GM21619 (cell line): ENCODE measurements around the gene TDRD7.

Experiments used
- ATAC-seq: cut with Tn5 transposase; IDR thresholded peaks from one replicate; pipeline ENCODE4 v1.9.1; 2021; ENCODE audit not compliant: unreplicated experiment

The TDRD7 gene

DNA sequence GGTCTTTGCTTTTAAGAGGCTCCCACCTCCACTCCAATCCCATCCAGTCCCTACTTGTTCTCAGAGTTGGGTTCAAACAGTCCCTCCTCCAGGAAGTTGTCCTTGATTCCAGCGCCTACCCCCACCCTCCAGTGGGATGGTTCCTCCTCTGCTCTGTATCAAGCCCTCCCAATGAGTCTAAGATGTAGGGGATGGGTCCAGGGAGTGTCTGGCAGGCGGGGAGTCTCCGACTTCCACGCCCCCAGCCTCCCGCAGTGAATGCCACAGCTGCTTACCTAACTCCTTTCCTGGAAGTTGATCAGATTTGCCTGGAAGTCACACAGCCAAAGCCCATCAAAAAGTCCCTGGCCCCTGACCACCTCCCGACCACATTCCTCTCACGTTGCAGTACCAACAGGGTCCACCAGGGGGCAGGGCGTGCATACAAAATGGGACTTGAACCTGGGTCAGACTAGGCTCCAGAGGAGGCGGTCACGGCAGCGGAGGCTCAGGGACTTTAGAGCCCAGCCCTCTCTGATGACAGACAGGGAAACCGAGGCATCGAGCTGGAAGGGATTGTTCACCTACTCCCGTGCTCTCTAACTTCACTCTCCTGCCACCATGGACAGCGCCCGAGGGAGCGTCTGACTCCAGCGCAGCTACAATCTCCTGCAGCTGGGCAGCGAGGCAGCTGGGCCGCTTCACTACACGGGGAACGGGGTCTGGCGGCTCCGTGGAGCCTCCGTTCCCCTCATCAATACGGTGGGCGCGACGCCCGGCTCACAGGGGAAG, 25.0 kb upstream of the TDRD7 start:
- no peak for ATAC-seq

DNA sequence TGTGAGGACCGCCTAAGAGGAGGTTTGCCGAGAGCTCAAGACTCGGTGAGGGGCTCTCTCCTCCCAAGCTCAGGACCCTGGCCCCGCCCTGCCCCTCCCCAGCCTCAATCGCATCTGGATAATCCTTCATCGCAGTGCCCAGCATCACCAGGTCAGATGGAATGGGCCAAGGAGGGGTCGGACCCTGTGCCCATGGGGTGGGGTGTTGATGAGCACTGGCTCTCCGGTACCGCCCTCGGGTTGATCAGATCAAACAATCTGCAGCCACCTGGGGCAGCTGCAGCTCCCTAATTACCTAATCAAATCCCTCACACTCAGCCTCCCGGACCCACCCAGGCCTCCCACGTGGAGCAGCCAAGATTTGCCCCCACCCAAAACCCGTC, 24.4 kb upstream of the TDRD7 start:
- ATAC-seq, result no peak

DNA sequence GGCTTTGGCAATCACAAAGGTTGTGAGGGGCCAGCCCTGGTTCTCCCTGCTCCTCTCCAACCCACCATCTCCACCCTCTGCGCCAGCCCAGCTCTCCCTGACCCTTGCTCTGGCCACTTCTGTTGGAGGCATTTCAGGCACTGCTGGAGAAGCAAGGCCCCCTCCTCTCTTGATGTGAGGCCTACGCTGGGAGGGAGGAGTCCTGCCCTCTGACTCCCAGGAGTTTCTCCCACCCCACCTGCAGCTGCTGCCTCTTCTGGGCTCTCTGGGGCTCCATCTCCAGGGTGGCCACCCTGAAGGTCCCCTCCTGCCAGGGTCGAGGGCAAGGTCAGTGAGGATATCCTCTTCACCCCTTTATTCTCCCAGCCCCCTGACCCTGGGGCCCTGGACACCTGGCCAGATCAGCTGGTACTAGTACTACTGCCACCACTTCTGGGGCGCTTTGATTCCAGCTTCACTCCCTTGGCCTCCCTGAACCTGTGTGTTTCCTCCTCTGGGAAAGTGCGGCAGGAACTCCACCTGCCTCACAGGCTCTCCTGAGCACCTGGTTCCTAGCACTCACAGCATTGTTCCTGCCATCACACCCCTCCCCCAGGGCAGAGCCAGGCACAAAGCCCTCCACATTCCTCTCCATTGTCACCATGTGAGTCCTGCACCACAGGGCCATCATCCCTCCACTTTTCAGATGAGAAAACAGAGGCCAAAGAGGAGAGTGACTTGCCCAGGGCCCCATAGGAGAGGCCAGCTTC, 23.8 kb upstream of the TDRD7 start:
- ATAC-seq, result no peak

DNA sequence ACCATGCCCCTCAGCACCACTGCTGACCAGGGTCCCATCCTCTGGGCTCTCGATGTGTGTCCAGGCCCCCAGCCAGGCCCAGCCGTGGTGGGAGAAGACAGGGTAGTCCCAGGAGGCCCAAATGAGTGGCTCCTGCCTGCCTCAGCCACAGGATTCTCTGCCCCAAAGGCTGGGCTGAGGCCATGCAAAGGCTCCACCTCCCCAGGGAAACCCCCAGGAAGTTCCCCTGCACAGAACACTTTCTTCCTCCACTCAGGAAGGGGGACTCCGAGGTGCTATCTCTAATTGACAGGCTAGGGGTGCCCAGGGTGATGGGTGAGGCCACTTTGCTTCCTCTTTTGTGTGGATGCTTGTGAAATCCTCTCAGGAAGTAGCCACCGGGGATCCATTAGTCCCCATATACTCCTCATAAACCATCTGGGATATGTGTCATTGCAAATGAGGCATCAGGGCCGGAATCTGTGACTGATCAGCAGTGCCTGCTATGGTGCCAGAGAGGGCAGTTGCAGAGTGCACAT, 23.1 kb upstream of the TDRD7 start:
- ATAC-seq, result peak; percentile 82

DNA sequence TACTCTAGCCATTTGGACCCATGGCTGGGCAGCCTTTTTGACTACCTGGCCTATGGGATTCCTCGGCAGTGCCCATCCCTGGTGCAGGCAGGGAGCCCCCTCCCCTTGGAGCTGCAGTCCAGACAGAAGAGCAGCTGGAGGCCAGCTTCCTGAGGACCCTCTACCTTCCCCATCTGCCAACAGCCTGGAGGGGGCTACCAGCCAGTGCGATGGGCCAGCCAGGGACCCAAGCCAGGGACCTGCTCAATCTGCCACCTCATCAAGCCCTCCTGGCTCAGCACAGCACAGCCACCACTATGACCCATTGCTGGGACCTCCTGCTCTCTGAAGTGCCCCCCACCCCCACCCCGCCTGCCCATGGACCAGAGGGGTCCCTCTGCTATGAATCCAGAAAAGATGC, 22.6 kb upstream of the TDRD7 start:
- ATAC-seq, result no peak

- no peak for ATAC-seq
Measured at GRCh38 chr9:97390791-97391406, 21.0 kb upstream of the TDRD7 start.

DNA sequence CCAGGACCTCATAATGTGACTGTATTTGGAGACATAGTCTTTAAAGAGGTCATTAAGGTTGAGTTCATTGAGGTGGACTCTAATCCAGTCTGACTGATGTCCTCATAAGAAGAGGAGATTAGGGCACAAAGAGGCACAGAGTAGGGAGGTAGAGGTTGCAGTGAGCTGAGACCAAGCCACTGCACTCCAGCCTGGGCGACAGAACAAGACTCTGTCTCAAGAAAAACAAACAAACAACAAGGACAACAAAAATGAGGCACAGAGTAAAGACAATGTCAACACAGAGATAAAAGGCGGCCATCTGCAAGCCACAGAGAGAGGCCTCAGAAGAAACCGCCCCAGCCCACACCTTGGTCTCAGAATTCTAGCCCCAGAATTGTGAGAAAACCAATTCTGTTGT, 17.0 kb upstream of the TDRD7 start:
- no peak for ATAC-seq

- no peak for ATAC-seq
Measured at GRCh38 chr9:97395745-97396144, 16.2 kb upstream of the TDRD7 start.

DNA sequence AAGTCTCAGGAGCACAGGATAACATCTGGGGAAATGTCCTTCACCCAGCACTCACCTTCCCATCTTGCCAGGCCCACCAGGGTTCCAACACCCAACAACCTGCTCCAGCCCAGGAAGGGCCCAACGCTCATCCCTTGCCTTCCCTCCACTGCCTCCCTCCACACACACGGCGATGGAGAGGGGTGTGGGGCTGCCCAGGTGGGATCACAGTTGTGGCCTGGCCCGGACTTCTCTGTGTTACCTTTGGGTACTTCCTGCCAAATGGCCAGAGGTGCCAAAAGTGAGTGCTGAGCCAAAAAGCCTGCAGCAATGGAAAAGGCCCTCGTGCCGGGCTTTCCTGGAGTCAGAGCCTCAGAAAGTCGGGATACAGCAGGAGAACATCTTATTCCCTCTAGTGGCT, 15.6 kb upstream of the TDRD7 start:
- ATAC-seq, result no peak

DNA sequence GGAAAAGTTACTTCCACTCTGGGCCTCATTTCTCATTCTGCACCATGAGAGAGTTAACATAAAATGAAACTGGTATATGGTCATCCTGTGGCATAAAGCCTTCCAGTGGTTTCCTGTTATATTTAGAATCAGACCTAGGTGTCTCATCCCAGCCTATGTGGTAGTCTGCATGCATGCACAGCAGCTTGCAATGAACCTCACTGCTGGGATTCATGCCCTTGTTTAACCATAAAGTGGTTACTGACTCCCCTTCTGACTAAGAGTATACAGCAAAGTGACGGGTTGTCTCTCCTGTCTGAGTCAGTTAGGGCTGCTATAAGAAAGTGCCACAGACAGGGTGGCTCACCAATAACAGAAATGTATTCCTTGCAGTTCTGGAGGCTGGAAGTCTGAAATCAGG, 14.7 kb upstream of the TDRD7 start:
- ATAC-seq, result peak; percentile 56

DNA sequence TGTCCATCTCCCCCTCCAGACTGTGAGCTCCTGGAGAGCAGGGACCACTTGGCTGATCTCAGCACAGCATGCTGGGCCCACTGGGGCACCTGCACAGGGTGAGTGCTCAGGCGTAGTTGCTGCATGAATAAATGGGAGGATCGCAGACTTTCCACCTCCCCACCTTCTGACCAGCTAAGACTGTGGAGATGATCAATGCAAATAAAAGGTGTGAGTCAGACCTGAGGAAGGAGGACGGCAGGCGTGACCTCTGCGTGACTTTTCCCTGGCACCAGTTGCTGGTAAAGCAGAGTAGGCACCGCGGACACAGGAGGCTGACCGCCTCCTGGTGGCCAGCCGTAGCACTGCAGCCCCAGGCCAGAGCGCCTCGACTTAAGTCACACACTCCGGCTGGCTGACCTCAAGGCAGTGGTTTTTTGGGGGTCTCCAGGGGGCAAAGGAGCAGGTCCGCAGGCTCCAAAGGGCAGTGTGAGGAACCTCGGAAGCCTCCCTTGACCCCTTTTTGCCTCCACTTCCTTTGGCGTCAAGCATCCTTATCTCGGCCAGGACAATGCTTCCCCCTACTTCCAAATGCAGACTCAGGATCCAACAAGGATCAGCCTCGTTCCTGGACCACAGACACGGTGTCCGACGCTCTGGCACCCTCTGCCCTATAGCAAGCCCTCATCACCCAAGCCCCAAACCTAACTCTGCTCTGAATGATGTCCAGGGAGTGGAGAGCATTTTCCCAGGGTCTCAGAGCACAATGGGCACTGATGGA, 12.7 kb upstream of the TDRD7 start:
- no peak for ATAC-seq

GRCh38 chr9:97403746-97404316, 8.1 kb upstream of the TDRD7 start:
- ATAC-seq, result no peak

DNA sequence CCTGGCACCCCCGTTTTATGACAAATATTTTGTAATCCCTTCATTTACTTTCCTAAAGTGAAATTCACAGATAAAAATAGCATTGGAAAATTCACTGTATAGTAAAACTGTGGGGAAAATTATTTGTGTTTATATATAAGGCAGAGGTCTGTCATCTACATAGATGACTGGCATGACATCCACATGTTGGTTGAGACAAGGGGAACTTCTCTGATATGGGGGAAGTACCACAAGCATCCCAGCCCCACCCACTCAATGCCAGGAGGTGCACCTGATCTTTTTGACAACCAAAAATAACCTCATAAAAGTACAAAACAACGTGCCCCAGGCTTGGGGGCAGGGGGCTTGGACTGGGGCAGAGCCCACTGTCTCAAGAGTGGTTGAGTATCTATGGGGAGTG, 6.3 kb upstream of the TDRD7 start:
- no peak for ATAC-seq

DNA sequence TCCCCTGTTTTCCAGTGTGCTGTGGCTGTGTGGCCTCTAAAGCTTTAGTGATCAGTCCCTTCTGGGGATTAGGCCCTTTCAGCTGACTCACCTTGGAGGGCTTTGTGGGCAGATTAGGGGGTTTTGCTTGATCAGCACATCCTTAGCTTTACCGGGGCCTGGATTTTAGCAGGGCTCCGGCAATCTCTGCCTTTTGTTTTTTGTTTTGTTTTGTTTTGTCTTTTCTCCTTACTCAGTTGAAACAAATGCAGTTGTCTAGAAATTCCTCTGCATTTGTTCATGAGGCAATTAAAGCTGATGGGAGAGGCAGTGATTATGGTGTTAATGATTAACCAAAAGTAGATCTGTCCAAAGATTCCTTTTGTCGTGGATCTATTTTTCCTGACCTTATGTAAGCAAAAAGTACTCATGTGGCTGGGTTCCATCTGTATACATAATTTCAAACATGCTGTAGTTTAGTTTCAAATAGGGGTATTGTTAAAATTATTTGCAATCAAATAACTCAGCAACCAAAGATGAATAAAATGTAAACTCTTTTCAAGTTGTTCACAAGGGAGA, 5.2 kb upstream of the TDRD7 start:
- ATAC-seq, result no peak

DNA sequence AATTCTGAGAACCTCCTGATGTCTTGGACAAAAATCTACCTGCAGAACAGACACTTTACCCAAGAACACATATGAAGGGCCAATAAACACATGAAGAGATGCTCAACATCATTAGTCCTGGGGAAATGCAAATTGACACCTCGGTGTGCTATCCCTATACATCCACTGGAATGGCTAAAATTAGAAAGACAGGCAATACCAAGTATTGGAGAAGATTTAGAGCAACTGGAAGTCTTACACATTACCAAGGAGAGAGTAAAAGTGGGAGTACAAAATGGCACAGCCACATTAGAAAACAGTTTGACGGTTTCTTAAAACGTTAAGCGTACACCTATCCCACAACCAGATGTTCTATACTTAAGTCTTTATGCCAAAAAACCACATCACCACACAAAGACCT, 3.3 kb upstream of the TDRD7 start:
- no peak for ATAC-seq

- no peak for ATAC-seq
Measured at GRCh38 chr9:97411440-97411788, 482 bp upstream of the TDRD7 start.

GRCh38 chr9:97412626-97413385, 910 bp downstream of the TDRD7 start:
- ATAC-seq, result peak; percentile 21

GRCh38 chr9:97413462-97413861, 1.6 kb downstream of the TDRD7 start:
- ATAC-seq, result no peak

GRCh38 chr9:97415146-97415545, 3.2 kb downstream of the TDRD7 start:
- no peak for ATAC-seq

DNA sequence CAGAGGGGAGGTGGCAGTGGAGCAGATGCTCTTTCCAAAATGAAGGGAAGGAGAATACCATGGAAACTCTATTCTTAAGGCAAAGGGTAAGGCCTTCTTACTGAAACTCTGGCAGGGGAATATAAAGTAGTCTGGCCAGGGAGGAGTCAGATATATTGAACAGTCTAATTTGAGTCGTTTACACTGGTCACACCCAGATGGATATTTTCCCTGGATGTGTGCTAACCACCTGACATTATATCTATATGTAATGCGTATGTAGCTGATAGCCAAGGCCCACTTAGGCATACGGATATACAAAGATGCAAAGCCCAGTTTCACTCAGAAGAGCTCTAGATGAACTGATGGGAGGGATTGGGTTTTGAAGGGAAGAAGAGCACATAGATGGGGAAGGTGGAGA, 7.0 kb downstream of the TDRD7 start:
- ATAC-seq, result no peak
